Measurements from ENCODE around the gene MFRP.

- TF ChIP-seq CTCF (IDR thresholded peaks at IDR 0.05) (no peak), POLR2A (IDR thresholded peaks at IDR 0.05) (no peak), POLR2AphosphoS5 (IDR thresholded peaks at IDR 0.05) (no peak)
Measured at GRCh38 chr11:119373059-119373920, 26.8 kb upstream of the MFRP start.
